CD4-positive, alpha-beta T cell treated with Interleukin-17A for 4 hours (primary cell): Measurements from ENCODE around the gene CYLD.

Experiments
- DNase-seq: peaks from one replicate; pipeline ENCODE4 v3.0.0-alpha.2; 2020; ENCODE audit warnings: mixed read lengths

Gene CYLD

GRCh38 chr16:50741225-50741780, 583 bp upstream of the CYLD start:
- DNase-seq, result no peak

GRCh38 chr16:50742576-50743200, 802 bp downstream of the CYLD start:
- DNase-seq, result peak; percentile 58

GRCh38 chr16:50743581-50744225, 1.8 kb downstream of the CYLD start:
- no peak for DNase-seq

- peak; percentile 33 for DNase-seq
Measured at GRCh38 chr16:50744881-50745280, 3.0 kb downstream of the CYLD start.

GRCh38 chr16:50745940-50746339, 4.1 kb downstream of the CYLD start:
- DNase-seq, result peak; percentile 15

- peak; percentile 43 for DNase-seq
Measured at GRCh38 chr16:50747207-50747956, 5.5 kb downstream of the CYLD start.

- DNase-seq, result no peak
Measured at GRCh38 chr16:50751528-50751927, 9.6 kb downstream of the CYLD start.

- no peak for DNase-seq
Measured at GRCh38 chr16:50752471-50753235, 10.8 kb downstream of the CYLD start.

GRCh38 chr16:50756473-50756872, 14.6 kb downstream of the CYLD start:
- DNase-seq, result no peak

- DNase-seq, result no peak
Measured at GRCh38 chr16:50761267-50761666, 19.4 kb downstream of the CYLD start.

- no peak for DNase-seq
Measured at GRCh38 chr16:50762241-50762640, 20.4 kb downstream of the CYLD start.

GRCh38 chr16:50763211-50763610, 21.3 kb downstream of the CYLD start:
- no peak for DNase-seq

GRCh38 chr16:50765260-50765659, 23.4 kb downstream of the CYLD start:
- no peak for DNase-seq

- no peak for DNase-seq
Measured at GRCh38 chr16:50765861-50766260, 24.0 kb downstream of the CYLD start.

GRCh38 chr16:50767197-50767596, 25.3 kb downstream of the CYLD start:
- DNase-seq, result no peak

- DNase-seq, result no peak
Measured at GRCh38 chr16:50771366-50771765, 29.5 kb downstream of the CYLD start.

GRCh38 chr16:50774405-50774804, 32.5 kb downstream of the CYLD start:
- no peak for DNase-seq

- DNase-seq, result no peak
Measured at GRCh38 chr16:50774960-50775359, 33.1 kb downstream of the CYLD start.

GRCh38 chr16:50776037-50776436, 34.2 kb downstream of the CYLD start:
- DNase-seq, result no peak

- DNase-seq, result no peak
Measured at GRCh38 chr16:50778284-50779163, 36.6 kb downstream of the CYLD start.

- peak; percentile 21 for DNase-seq
Measured at GRCh38 chr16:50781043-50781442, 39.2 kb downstream of the CYLD start.

GRCh38 chr16:50781518-50781917, 39.6 kb downstream of the CYLD start:
- no peak for DNase-seq
